Transverse colon (tissue), 3 donors: ENCODE data around the gene SLC16A9.

Experiments
- EP300 ChIP-seq: sonication (generic); formaldehyde crosslinking; IDR thresholded peaks from one replicate; pipeline ENCODE4 v1.6.1; 2017; ENCODE audit warnings: antibody characterized with exemption, low read depth
- TF ChIP-seq, protein P1 (sequence below), 5 experiments: fragments of 200-600 bp in 3 of 5; fragments of 450-650 bp in 2 of 5; sonication (generic) in 3 of 5; IDR thresholded peaks; 1 replicate in 2 of 5; 2 replicates in 3 of 5; pipeline ENCODE4 v1.5.1; 2016 to 2017; ENCODE audit warnings: antibody characterized with exemption in 5 of 5, inconsistent platforms in 3 of 5, mild to moderate bottlenecking in 2 of 5, moderate library complexity in 1 of 5

DNA sequence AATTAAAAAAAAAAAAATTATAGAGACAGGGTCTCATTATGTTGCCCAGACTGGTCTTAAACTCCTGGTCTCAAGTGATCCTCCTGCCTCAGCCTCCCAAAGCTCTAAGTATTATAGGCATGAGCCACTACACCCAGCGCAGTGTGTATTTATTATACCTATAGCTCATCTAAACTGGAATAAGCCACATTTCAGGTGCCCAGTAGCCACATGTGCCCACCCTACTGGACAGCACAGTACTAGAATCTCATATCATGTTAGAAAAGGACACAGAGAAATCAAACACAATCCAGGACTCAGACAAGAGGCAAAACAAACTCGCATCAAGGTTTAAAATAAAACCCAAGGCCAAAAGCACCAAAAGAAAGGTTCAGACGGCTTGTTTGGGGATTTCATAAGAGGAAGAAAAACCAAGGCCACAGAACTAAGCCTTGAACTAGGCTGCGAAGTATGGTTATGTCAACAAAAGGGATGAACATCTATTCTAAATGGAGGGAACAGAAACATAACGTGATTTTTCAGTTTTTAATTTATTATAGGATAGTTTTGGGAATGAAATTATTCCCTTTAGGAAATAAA lies 32.3 kb downstream of the SLC16A9 start:
- TF ChIP-seq, protein P1, sequence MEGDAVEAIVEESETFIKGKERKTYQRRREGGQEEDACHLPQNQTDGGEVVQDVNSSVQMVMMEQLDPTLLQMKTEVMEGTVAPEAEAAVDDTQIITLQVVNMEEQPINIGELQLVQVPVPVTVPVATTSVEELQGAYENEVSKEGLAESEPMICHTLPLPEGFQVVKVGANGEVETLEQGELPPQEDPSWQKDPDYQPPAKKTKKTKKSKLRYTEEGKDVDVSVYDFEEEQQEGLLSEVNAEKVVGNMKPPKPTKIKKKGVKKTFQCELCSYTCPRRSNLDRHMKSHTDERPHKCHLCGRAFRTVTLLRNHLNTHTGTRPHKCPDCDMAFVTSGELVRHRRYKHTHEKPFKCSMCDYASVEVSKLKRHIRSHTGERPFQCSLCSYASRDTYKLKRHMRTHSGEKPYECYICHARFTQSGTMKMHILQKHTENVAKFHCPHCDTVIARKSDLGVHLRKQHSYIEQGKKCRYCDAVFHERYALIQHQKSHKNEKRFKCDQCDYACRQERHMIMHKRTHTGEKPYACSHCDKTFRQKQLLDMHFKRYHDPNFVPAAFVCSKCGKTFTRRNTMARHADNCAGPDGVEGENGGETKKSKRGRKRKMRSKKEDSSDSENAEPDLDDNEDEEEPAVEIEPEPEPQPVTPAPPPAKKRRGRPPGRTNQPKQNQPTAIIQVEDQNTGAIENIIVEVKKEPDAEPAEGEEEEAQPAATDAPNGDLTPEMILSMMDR (IDR thresholded peaks at IDR 0.05): no peak
- no peak for TF ChIP-seq EP300
